COLO829 (cell line): ENCODE data around the gene ADARB2.

Source experiments
- DNase-seq: peaks from one replicate; pipeline ENCODE4 v3.0.0; 2012; ENCODE audit warnings: low spot score

ADARB2 gene

GRCh38 chr10:1569208-1569607 lies 168.1 kb downstream of the ADARB2 start:
- no peak for DNase-seq

DNA sequence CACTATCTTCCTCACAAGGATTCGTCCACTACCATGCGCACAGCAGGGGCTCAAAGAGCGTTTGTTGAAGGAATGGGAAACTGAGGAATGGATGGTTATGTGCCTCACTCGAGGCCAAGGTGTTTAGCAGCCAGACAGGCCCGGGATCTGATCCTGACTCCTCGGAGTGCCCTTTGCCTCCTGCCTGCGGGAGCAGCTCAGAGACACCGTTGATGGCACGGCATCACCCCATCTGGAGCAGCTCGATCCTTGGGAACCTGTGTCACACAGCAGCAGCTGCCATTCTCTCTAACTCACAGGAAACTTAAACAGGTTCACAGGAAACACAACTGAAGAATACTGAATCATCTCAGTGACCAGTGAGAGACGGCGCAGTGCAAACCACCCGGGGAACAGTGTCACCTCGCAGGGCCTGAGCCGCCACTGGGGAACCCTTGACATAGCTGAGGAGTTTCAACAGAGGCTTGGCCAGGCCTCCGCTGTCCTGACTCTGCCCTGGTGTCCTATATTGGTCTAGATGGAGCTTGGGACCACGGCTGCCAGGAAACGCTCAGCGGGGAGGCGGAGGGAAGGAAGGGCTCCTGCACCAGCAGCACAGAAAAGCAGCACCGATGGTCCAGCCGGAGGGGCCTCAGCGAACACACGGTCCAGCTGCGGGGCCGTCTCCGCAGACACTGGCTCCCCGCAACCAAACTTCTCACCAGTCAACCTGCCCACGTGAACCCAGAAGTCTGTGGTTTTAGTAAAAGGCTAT lies 169.4 kb downstream of the ADARB2 start:
- no peak for DNase-seq

- no peak for DNase-seq
These were observed 170.2 kb downstream of the ADARB2 start for GRCh38 chr10:1567152-1567551.

GRCh38 chr10:1564791-1565190 lies 172.5 kb downstream of the ADARB2 start:
- DNase-seq, result no peak

DNA sequence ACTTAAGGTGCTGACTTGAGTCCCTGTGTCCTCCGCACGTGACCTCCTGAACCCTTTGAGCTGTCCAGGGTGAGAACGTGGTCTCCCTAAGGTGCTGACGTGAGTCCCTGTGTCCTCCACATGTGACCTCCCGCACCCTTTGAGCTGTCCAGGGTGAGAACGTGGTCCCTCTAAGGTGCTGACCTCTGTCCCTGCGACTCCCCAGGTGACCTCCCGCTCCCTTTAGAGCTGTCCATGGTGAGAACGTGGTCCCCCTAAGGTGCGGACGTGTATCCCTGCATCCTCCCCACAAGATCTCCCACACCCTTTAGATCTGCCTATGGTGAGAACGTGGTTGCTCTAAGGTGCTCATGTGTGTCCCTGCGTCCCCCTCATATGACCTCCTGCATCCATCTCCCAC lies 174.3 kb downstream of the ADARB2 start:
- DNase-seq, result no peak

GRCh38 chr10:1561731-1562337 lies 175.5 kb downstream of the ADARB2 start:
- no peak for DNase-seq

- no peak for DNase-seq
These were observed 176.7 kb downstream of the ADARB2 start for GRCh38 chr10:1560535-1561192.

GRCh38 chr10:1559761-1560160 lies 177.6 kb downstream of the ADARB2 start:
- no peak for DNase-seq

DNA sequence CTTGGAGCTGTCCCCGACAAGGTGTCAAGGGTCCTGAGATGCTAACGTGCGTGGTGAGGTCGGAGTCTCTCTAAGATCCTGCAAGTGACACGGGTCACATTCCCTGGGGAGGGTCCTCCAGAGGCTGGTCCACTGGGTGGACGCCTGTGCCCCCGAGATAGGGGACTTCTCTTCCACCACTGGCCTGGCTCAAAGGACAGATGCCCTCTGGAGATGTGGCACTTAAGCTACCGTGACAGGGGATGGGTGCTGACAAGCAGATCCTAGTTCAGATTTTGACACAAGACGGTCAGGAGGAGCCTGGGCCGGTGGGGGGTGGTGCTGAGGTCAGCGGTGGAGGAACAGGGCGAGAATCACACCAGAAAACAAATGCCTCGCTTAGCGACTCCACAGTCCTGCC lies 178.0 kb downstream of the ADARB2 start:
- DNase-seq, result no peak

GRCh38 chr10:1558906-1559305 lies 178.4 kb downstream of the ADARB2 start:
- no peak for DNase-seq

DNA sequence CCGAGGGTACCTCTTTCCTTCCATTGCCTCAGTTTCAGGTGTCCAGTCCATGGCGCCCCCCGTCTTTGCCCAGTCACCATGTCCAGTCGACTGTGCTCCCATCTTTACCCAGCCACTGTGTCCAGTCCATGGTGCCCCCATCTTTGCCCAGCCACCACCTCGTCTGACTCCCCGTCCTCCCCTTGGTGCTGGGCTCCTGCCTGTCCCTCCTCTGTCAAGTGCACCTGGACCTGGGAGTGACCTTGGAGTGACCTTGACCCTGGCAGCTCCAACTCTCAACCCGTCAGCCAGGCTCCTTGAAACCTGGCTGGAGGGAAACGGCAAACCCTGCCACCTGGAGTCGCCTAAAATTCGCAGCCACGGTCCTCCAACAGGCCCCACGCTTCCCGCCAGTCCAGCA lies 180.2 kb downstream of the ADARB2 start:
- DNase-seq, result no peak

DNA sequence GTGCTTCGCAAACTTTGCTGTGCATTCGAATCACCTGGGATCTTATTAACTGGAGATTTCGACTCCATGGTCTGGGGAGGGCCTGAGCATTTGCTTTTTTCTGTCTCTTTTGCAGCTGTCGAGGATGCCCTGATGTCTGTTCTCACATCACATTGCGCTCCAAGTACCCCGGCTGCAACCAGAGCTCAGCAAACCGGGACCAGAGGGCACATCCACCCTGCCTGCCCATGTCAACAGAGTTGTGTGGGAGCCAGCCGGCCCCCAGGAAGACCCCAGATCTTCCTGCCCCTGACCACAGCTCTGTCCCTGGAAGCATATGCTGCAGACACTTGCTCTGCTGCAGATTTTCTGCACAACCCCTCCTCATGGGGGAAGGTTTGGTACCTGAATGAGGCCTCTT lies 180.8 kb downstream of the ADARB2 start:
- no peak for DNase-seq

GRCh38 chr10:1553951-1554350 lies 183.4 kb downstream of the ADARB2 start:
- no peak for DNase-seq

DNA sequence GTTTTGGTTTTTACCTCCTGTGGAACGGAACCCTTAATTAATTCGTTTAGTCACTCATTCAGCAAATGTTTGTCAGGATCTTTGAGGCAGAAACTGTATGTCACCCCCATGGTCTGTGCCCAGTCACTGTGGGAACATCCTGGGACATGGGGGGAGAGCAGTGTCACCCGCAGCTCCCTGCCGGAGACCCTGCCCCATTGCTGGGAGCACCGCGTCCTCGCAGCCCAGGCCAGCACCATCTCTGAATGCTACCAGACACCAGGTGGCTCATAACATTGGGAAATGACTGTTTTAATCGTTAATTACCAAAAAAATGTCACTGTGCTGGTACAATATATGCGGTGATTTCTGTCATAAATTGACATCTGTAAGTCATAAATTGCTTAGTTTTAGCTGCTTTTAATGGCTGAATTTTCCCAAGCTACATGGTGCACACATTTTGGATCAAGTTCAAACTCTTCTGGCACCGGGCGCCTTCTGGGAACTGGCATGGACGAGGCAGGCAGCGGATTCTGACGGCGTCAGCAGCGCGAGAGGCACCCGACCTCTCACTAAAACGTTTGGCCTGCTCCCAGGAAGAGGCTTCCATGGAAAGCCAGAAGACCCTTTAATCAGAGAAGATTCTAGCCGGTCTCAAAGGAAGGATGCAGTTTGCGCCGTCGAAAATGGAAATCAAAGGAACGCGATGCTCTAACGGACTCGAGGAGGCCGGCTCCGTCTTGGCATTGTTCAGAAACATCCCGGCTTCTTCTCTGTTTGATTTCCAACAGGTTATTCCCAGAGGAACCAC lies 184.2 kb downstream of the ADARB2 start:
- DNase-seq, result no peak

DNA sequence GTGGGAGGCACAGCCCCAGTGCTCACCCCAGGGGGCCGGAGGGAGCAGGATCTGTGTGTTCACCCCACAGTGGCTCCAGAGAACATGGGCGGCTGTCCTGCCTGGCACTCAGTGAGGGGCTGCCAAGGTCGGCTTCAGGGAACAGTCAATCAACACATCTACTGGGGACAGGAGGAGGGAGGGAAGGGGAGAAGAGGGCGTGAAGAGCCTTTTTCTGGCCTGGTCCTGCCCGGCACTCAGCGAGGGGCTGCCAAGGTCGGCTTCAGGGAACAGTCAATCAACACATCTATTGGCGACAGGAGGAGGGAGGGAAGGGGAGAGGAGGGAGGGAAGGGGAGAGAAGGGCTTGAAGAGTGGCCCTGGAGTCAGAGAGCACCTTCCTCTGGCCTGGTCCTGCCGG lies 184.9 kb downstream of the ADARB2 start:
- no peak for DNase-seq

DNA sequence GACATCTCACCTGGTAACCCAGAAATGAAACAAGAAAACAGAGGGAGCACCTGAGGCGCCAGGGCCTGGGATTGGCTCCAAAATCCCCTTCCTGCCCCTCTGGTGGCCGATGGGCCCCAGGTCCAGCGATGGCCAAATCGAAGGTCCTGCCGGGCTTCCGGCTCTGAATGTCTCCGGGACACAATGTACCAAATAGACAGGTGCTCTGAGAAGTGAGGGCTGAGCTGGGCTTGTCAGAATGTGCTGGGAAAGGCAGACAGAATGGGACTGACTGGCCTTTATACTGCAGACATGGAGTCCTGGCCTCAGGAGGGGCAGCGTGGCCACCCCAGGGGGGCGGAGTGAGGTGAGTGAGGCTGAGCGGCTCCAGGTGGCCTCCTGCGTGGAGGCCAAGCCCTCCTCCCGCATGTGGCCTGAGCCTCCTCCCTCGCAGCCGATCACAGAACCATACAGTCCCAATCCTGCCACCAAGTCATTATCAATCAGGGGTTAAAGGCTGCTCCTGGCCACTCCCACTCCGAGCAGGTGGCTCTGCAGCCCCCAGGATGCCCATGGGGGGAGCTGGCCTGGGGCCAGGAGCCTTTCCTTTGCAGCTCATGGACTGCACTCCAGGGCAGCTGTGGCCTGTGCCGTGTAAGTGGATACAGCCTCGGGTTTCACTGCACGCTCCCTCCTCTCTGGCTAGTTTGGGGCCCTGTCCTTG lies 185.5 kb downstream of the ADARB2 start:
- no peak for DNase-seq

DNA sequence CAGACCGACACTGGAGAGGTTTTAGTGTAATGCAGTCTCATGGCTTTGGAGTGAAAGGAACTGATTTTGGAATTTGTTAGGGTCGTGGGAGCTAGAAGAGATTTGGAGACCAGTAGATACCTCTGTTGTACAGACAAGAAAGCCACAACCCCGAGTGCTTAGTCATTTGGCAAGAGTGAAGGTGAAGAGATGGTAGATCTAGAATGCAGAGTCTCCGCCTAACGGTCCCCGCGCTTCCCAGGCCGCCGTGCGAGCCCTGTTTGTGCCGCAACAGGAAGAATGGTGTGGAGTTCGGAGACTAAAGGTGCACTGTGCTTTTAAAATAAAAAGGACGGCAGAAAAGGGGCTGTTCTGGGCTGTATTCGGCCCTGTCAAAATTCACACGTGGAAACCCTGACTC lies 186.7 kb downstream of the ADARB2 start:
- no peak for DNase-seq

- DNase-seq, result no peak
These were observed 187.1 kb downstream of the ADARB2 start for GRCh38 chr10:1550291-1550595.

- DNase-seq, result no peak
These were observed 187.6 kb downstream of the ADARB2 start for GRCh38 chr10:1549591-1550290.

DNA sequence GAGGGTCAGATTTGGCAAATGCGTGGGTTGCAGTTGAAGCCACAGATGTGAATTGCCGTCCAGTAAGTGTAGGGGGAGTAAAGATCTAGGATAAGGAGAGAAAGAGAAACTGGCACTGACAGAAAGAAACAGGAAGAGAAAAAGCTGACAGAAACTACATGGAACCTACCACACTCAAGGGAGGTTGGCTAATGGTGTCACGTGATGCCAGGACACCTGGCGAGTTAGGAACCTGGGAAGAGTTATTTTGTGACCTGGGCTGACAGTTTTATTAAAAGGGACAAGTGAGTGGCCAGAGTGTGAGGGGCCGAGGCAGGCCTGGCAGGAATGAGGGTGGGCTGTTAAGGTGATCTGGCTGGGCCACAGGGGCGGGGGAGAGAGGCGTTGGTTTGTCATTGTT lies 188.7 kb downstream of the ADARB2 start:
- no peak for DNase-seq

GRCh38 chr10:1548146-1548545 lies 189.2 kb downstream of the ADARB2 start:
- no peak for DNase-seq
